Measurements from ENCODE around the gene EP300.

The EP300 gene

GRCh38 chr22:41204066-41204465, 111.7 kb downstream of the EP300 start:
- in situ Hi-C loops (cut with MboI; ENCODE audit: low sequenced_read_pairs): no loop called here

GRCh38 chr22:41204992-41205900, 112.9 kb downstream of the EP300 start, which contains the start of gene L3MBTL2:
TSS of gene L3MBTL2 (plus strand) at chr22:41205312. CDS start at chr22:41205363, 51 bp downstream.
- in situ Hi-C loops (cut with MboI; ENCODE audit: low sequenced_read_pairs): no loop called here

- in situ Hi-C loops (cut with MboI; ENCODE audit: low sequenced_read_pairs): no loop called here
Measured at GRCh38 chr22:41206719-41207118, 114.3 kb downstream of the EP300 start.

- in situ Hi-C loops (cut with MboI; ENCODE audit: low sequenced_read_pairs): no loop called here
Measured at GRCh38 chr22:41215409-41215808, 123.0 kb downstream of the EP300 start.

GRCh38 chr22:41215926-41216325, 123.5 kb downstream of the EP300 start:
- in situ Hi-C loops (cut with MboI; ENCODE audit: low sequenced_read_pairs): no loop called here

- in situ Hi-C loops (cut with MboI; ENCODE audit: low sequenced_read_pairs): no loop called here
Measured at GRCh38 chr22:41216984-41217383, 124.6 kb downstream of the EP300 start.

GRCh38 chr22:41217553-41218157, 125.3 kb downstream of the EP300 start:
- in situ Hi-C loops (cut with MboI; ENCODE audit: low sequenced_read_pairs): no loop called here

GRCh38 chr22:41222846-41223507, 130.6 kb downstream of the EP300 start:
- in situ Hi-C loops (cut with MboI; ENCODE audit: low sequenced_read_pairs): no loop called here

GRCh38 chr22:41223535-41223934, 131.1 kb downstream of the EP300 start:
- in situ Hi-C loops (cut with MboI; ENCODE audit: low sequenced_read_pairs): no loop called here

- in situ Hi-C loops (cut with MboI; ENCODE audit: low sequenced_read_pairs): no loop called here
Measured at GRCh38 chr22:41226723-41227655, 134.6 kb downstream of the EP300 start.

- in situ Hi-C loops (cut with MboI; ENCODE audit: low sequenced_read_pairs): no loop called here
Measured at GRCh38 chr22:41229215-41229614, 136.8 kb downstream of the EP300 start.

All from hTERT RPE-1 (cell line).